ENCODE results near the gene PLXDC1. TPM values are rescaled to one million over a fixed set of nuclear protein-coding genes. Genes with fewer than 3 reads are reported as not detected.

The PLXDC1 gene
- total RNA-seq, 1 experiment from 2014 or later = not detected

DNA sequence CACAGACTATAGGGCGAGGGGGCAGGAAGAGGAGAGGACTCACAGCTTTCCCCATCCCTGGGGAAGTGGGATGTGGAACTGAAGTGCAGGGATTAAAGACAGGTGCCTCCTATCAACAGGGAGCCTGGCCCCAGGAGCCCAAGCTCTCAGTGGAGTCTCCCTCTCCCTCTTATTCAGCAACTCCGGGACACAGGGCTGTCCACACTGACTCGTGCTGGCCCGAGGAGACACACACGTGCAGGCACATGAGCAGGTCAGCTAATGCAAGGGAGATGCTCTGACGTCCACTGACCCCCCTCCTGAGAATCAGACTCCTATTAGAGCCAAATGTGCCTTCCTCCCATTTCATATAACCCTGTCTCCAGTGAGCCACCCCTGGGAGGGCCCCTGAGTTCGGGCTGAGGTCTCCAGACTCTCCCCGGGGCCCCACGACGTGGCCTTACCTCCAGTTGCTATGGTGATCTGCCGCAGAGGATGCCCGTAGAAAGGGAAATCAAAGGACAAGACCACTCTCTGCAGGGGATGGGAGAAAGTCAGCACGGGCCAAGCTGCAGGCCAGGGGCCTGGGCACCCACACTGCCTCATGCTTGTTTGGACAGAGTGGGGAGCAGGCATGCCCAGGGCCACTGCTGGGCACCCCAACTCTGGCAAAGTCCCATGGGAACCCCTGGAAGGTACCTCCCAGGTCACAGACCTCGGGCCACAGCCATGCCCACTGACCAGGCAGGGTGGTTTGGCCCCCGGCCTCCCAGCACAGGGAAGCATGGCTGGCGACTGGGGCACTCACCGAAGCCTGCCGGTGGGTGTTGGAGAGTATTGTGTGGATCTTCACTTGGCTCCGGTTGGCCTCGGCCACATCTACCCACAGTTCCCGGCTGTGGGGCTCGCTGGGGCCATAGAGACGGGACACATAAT is 42.7 kb downstream of the PLXDC1 start:
- H3K9me3 ChIP-seq (ENCODE audit: low read length) = no peaks in the 10 kb centered on the region
- H3K4me1 ChIP-seq (ENCODE audit: low read length) = no peaks in the 10 kb centered on the region
- H3K9ac ChIP-seq (ENCODE audit: low read length) = no peak overlapping the region
- H3K4me3 ChIP-seq (ENCODE audit: low read length) = no peak overlapping the region
- no peak for DNase-seq
- no peaks in the 10 kb centered on the region for H3K27me3 ChIP-seq (ENCODE audit: low read length)
- H3K27ac ChIP-seq (ENCODE audit: low read length) = no peak overlapping the region
- no peak overlapping the region for H3K4me2 ChIP-seq (ENCODE audit: low read depth, low read length, poor library complexity, severe bottlenecking)
- no peaks in the 10 kb centered on the region for H3K36me3 ChIP-seq (ENCODE audit: insufficient read depth, low read length)
- H3K79me2 ChIP-seq (ENCODE audit: low read length) = no peaks in the 10 kb centered on the region
- H3K9me2 ChIP-seq (replicated peaks; ENCODE audit: insufficient read depth, low read length) = no peaks in the 10 kb centered on the region
- H2AFZ ChIP-seq (ENCODE audit: low read length) = no peak overlapping the region
- no peaks in the 10 kb centered on the region for H4K20me1 ChIP-seq (ENCODE audit: insufficient read depth, low read depth, low read length)

DNA sequence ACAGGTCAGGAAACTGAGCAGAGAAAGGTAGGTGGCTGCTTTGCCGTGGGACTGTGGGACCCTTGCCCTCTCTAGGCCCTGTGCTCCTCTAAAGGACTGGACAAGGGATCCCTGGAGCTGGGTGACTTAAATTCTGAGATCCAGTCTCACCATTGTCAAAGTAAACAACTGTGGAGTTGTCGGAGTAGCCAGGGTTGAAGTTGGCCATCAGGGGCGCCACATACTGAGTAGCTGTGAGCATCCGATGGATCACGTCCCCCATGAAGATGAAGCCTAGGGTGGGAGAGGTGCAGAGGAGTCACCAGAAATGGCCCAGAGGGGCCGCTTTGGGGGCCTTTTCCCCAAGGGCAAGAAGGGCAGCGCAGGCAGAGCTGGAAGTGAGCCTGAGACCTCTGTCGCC is 43.5 kb downstream of the PLXDC1 start:
- Histone ChIP-seq H3K9ac (ENCODE audit: low read length) (no peak overlapping the region), H4K20me1 (ENCODE audit: insufficient read depth, low read depth, low read length) (no peaks in the 10 kb centered on the region), H3K9me3 (ENCODE audit: low read length) (no peaks in the 10 kb centered on the region), H3K9me2 (replicated peaks; ENCODE audit: insufficient read depth, low read length) (no peaks in the 10 kb centered on the region), H3K27me3 (ENCODE audit: low read length) (no peaks in the 10 kb centered on the region), H3K4me3 (ENCODE audit: low read length) (no peak overlapping the region), H3K27ac (ENCODE audit: low read length) (no peak overlapping the region), H3K79me2 (ENCODE audit: low read length) (no peaks in the 10 kb centered on the region), H3K36me3 (ENCODE audit: insufficient read depth, low read length) (no peaks in the 10 kb centered on the region), H3K4me2 (ENCODE audit: low read depth, low read length, poor library complexity, severe bottlenecking) (no peak overlapping the region), H3K4me1 (ENCODE audit: low read length) (no peaks in the 10 kb centered on the region), H2AFZ (ENCODE audit: low read length) (no peak overlapping the region)
- DNase-seq = no peak

GRCh38 chr17:39107155-39107554 is 44.3 kb downstream of the PLXDC1 start:
- H3K9me2 ChIP-seq (replicated peaks; ENCODE audit: insufficient read depth, low read length) = no peaks in the 10 kb centered on the region
- H4K20me1 ChIP-seq (ENCODE audit: insufficient read depth, low read depth, low read length) = no peaks in the 10 kb centered on the region
- peaks cover 7% of the 10 kb centered on the region for H3K4me1 ChIP-seq (ENCODE audit: low read length)
- no peaks in the 10 kb centered on the region for H3K36me3 ChIP-seq (ENCODE audit: insufficient read depth, low read length)
- H2AFZ ChIP-seq (ENCODE audit: low read length) = no peak overlapping the region
- H3K9ac ChIP-seq (ENCODE audit: low read length) = no peak overlapping the region
- no peaks in the 10 kb centered on the region for H3K27me3 ChIP-seq (ENCODE audit: low read length)
- H3K79me2 ChIP-seq (ENCODE audit: low read length) = no peaks in the 10 kb centered on the region
- no peak overlapping the region for H3K4me3 ChIP-seq (ENCODE audit: low read length)
- DNase-seq = no peak
- H3K9me3 ChIP-seq (ENCODE audit: low read length) = no peaks in the 10 kb centered on the region
- H3K4me2 ChIP-seq (ENCODE audit: low read depth, low read length, poor library complexity, severe bottlenecking) = no peak overlapping the region
- no peak overlapping the region for H3K27ac ChIP-seq (ENCODE audit: low read length)

- Histone ChIP-seq H3K36me3 (ENCODE audit: insufficient read depth, low read length) (no peaks in the 10 kb centered on the region), H3K9me3 (ENCODE audit: low read length) (no peaks in the 10 kb centered on the region), H3K4me3 (ENCODE audit: low read length) (no peak overlapping the region), H3K4me1 (ENCODE audit: low read length) (peaks cover 13% of the 10 kb centered on the region), H3K27me3 (ENCODE audit: low read length) (no peaks in the 10 kb centered on the region), H3K9me2 (replicated peaks; ENCODE audit: insufficient read depth, low read length) (no peaks in the 10 kb centered on the region), H2AFZ (ENCODE audit: low read length) (no peak overlapping the region), H3K9ac (ENCODE audit: low read length) (no peak overlapping the region), H3K4me2 (ENCODE audit: low read depth, low read length, poor library complexity, severe bottlenecking) (no peak overlapping the region), H3K27ac (ENCODE audit: low read length) (no peak overlapping the region), H4K20me1 (ENCODE audit: insufficient read depth, low read depth, low read length) (no peaks in the 10 kb centered on the region), H3K79me2 (ENCODE audit: low read length) (no peaks in the 10 kb centered on the region)
- DNase-seq = no peak
Observed at GRCh38 chr17:39105705-39106104, 45.7 kb downstream of the PLXDC1 start.

DNA sequence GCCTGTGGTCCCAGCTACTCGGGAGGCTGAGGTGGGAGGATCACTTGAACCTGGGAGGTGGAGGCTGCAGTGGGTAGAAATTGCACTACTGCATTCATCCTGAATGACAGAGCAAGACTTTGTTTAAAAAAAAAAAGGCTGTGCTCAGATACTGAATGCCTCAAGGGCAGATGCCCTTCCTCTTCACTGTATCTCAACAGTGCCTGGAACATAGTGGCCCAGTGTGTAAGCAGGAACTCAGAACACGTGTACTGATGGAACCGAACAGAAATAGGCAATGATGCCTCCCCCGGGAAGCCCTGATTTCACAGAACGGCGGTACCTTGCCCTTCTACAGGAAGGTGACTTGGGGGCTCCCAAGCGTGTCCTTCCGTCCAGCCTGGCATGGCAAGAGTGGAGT is 46.8 kb downstream of the PLXDC1 start:
- H3K27ac ChIP-seq (ENCODE audit: low read length) = no peak overlapping the region
- H3K9me3 ChIP-seq (ENCODE audit: low read length) = no peaks in the 10 kb centered on the region

GRCh38 chr17:39104046-39104445 is 47.4 kb downstream of the PLXDC1 start:
- H3K4me2 ChIP-seq (ENCODE audit: low read depth, low read length, poor library complexity, severe bottlenecking) = no peak overlapping the region
- no peak overlapping the region for H3K27ac ChIP-seq (ENCODE audit: low read length)
- no peak overlapping the region for H3K9ac ChIP-seq (ENCODE audit: low read length)
- no peaks in the 10 kb centered on the region for H3K9me3 ChIP-seq (ENCODE audit: low read length)
- H2AFZ ChIP-seq (ENCODE audit: low read length) = no peak overlapping the region
- H3K4me3 ChIP-seq (ENCODE audit: low read length) = no peak overlapping the region
- H3K4me1 ChIP-seq (ENCODE audit: low read length) = peaks cover 18% of the 10 kb centered on the region
- H3K79me2 ChIP-seq (ENCODE audit: low read length) = no peaks in the 10 kb centered on the region
- no peaks in the 10 kb centered on the region for H3K36me3 ChIP-seq (ENCODE audit: insufficient read depth, low read length)
- H3K27me3 ChIP-seq (ENCODE audit: low read length) = no peaks in the 10 kb centered on the region
- H3K9me2 ChIP-seq (replicated peaks; ENCODE audit: insufficient read depth, low read length) = no peaks in the 10 kb centered on the region
- no peak for DNase-seq
- H4K20me1 ChIP-seq (ENCODE audit: insufficient read depth, low read depth, low read length) = no peaks in the 10 kb centered on the region

More for the DNA sequence above, 46.8 kb downstream of the PLXDC1 start:
- Histone ChIP-seq H3K4me1 (ENCODE audit: low read length) (peaks cover 17% of the 10 kb centered on the region), H3K79me2 (ENCODE audit: low read length) (no peaks in the 10 kb centered on the region), H4K20me1 (ENCODE audit: insufficient read depth, low read depth, low read length) (no peaks in the 10 kb centered on the region), H3K4me2 (ENCODE audit: low read depth, low read length, poor library complexity, severe bottlenecking) (no peak overlapping the region), H3K4me3 (ENCODE audit: low read length) (no peak overlapping the region), H2AFZ (ENCODE audit: low read length) (no peak overlapping the region), H3K36me3 (ENCODE audit: insufficient read depth, low read length) (no peaks in the 10 kb centered on the region), H3K9me2 (replicated peaks; ENCODE audit: insufficient read depth, low read length) (no peaks in the 10 kb centered on the region), H3K9ac (ENCODE audit: low read length) (no peak overlapping the region), H3K27me3 (ENCODE audit: low read length) (no peaks in the 10 kb centered on the region)
- DNase-seq = no peak

DNA sequence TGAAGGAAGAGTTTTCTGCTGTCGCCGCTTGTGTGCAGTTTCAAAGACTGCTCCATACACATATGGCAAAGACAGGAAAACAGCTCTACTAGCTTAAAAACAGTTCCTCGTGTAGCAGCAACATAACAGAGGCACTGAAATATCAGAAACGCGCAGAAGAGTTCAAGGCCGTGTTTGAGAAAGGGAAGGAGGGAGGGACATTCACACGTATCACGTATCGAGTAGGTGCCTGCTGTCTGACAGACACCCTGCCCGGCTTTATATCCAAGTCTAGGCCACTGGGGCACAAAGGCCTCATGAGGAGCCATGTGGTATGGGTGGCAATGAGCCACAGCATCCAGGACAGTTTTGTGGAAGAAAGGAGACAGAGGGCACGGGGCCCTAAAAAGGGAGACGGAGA is 50.3 kb downstream of the PLXDC1 start:
- H2AFZ ChIP-seq (ENCODE audit: low read length) = no peak overlapping the region
- no peaks in the 10 kb centered on the region for H3K9me3 ChIP-seq (ENCODE audit: low read length)
- H3K27ac ChIP-seq (ENCODE audit: low read length) = no peak overlapping the region
- no peaks in the 10 kb centered on the region for H3K27me3 ChIP-seq (ENCODE audit: low read length)
- DNase-seq = no peak
- no peaks in the 10 kb centered on the region for H4K20me1 ChIP-seq (ENCODE audit: insufficient read depth, low read depth, low read length)
- H3K9ac ChIP-seq (ENCODE audit: low read length) = no peak overlapping the region
- H3K4me3 ChIP-seq (ENCODE audit: low read length) = no peak overlapping the region
- no peaks in the 10 kb centered on the region for H3K36me3 ChIP-seq (ENCODE audit: insufficient read depth, low read length)
- no peaks in the 10 kb centered on the region for H3K79me2 ChIP-seq (ENCODE audit: low read length)
- no peak overlapping the region for H3K4me2 ChIP-seq (ENCODE audit: low read depth, low read length, poor library complexity, severe bottlenecking)
- no peaks in the 10 kb centered on the region for H3K9me2 ChIP-seq (replicated peaks; ENCODE audit: insufficient read depth, low read length)
- peaks cover 18% of the 10 kb centered on the region for H3K4me1 ChIP-seq (ENCODE audit: low read length)

GRCh38 chr17:39100530-39100929 is 50.9 kb downstream of the PLXDC1 start:
- H3K9me3 ChIP-seq (ENCODE audit: low read length) = no peaks in the 10 kb centered on the region
- H3K4me2 ChIP-seq (ENCODE audit: low read depth, low read length, poor library complexity, severe bottlenecking) = no peak overlapping the region
- H2AFZ ChIP-seq (ENCODE audit: low read length) = no peak overlapping the region
- no peak overlapping the region for H3K27ac ChIP-seq (ENCODE audit: low read length)
- H3K4me3 ChIP-seq (ENCODE audit: low read length) = no peak overlapping the region
- H3K27me3 ChIP-seq (ENCODE audit: low read length) = no peaks in the 10 kb centered on the region
- H3K9me2 ChIP-seq (replicated peaks; ENCODE audit: insufficient read depth, low read length) = no peaks in the 10 kb centered on the region
- H3K9ac ChIP-seq (ENCODE audit: low read length) = no peak overlapping the region
- H3K79me2 ChIP-seq (ENCODE audit: low read length) = no peaks in the 10 kb centered on the region
- H3K36me3 ChIP-seq (ENCODE audit: insufficient read depth, low read length) = no peaks in the 10 kb centered on the region
- no peaks in the 10 kb centered on the region for H4K20me1 ChIP-seq (ENCODE audit: insufficient read depth, low read depth, low read length)
- peaks cover 18% of the 10 kb centered on the region for H3K4me1 ChIP-seq (ENCODE audit: low read length)
- DNase-seq = no peak

Measured in Karpas-422 (cell line).